Common myeloid progenitor, CD34-positive (primary cell): ENCODE measurements around the gene GNAS-AS1.

Source experiments
- CTCF ChIA-PET: fragments of 350-600 bp; sonication (Branson Sonifier 250); formaldehyde crosslinking; loops from one replicate; lab custom pipeline; 2021; ENCODE audit warnings: antibody characterized with exemption; lab: Charles Lee
- POLR2A ChIA-PET: fragments of 350-600 bp; sonication (Branson Sonifier 250); formaldehyde crosslinking; loops from one replicate; lab custom pipeline; 2021; ENCODE audit warnings: antibody characterized with exemption; lab: Charles Lee
- DNase-seq, 3 donors: peaks; one replicate each; pipeline versions ENCODE4 v3.0.0 to v3.0.0-alpha.2; 2013
- H3K27ac ChIP-seq, 2 experiments: 1 replicate in 1 of 2; 2 replicates in 1 of 2; pipeline ENCODE4 v1.7.0; 2013; ENCODE audit warnings: inconsistent platforms in 2 of 2, low read length in 2 of 2, mild to moderate bottlenecking in 2 of 2, low read depth in 1 of 2, moderate library complexity in 1 of 2; ENCODE audit not compliant: severe bottlenecking in 2 of 2, insufficient read depth in 1 of 2, poor library complexity in 1 of 2
- H3K27me3 ChIP-seq, 5 experiments: replicated peaks in 2 of 5; 1 replicate in 3 of 5; 2 replicates in 2 of 5; pipeline versions ENCODE4 v1.6.1 to v1.7.0; 2013; ENCODE audit warnings: low read length in 4 of 5, mild to moderate bottlenecking in 2 of 5, moderate library complexity in 2 of 5, inconsistent platforms in 1 of 5; ENCODE audit not compliant: insufficient read depth in 5 of 5, control insufficient read depth in 4 of 5
- H3K36me3 ChIP-seq, 4 experiments: 1 replicate in 2 of 4; 2 replicates in 2 of 4; pipeline versions ENCODE4 v1.6.1 to v1.7.0; 2013; ENCODE audit warnings: low read length in 3 of 4, control low read depth in 1 of 4, mild to moderate bottlenecking in 1 of 4; ENCODE audit not compliant: control insufficient read depth in 4 of 4, insufficient read depth in 4 of 4
- H3K4me1 ChIP-seq, 4 experiments: 1 replicate in 3 of 4; 2 replicates in 1 of 4; pipeline versions ENCODE4 v1.6.1 to v1.7.1; 2013; ENCODE audit warnings: low read length in 3 of 4, mild to moderate bottlenecking in 3 of 4, control low read depth in 1 of 4, inconsistent platforms in 1 of 4, moderate library complexity in 1 of 4; ENCODE audit not compliant: control insufficient read depth in 4 of 4, insufficient read depth in 4 of 4; ENCODE audit errors: control extremely low read depth in 1 of 4
- H3K4me3 ChIP-seq, 7 experiments: 1 replicate in 4 of 7; 2 replicates in 3 of 7; pipeline versions ENCODE4 v1.5.1 to v1.7.0; 2013; ENCODE audit warnings: mild to moderate bottlenecking in 7 of 7, low read length in 6 of 7, moderate library complexity in 6 of 7, inconsistent platforms in 2 of 7, low read depth in 2 of 7, control low read depth in 1 of 7; ENCODE audit not compliant: insufficient read depth in 4 of 7, control insufficient read depth in 1 of 7; ENCODE audit errors: extremely low read depth in 1 of 7
- H3K9me3 ChIP-seq, 5 experiments: 1 replicate in 4 of 5; 2 replicates in 1 of 5; pipeline versions ENCODE4 v1.6.1 to v1.7.1; 2013; ENCODE audit warnings: low read length in 4 of 5, mild to moderate bottlenecking in 2 of 5, inconsistent platforms in 1 of 5, low read depth in 1 of 5, moderate library complexity in 1 of 5; ENCODE audit not compliant: control insufficient read depth in 4 of 5, insufficient read depth in 2 of 5; ENCODE audit errors: control extremely low read depth in 1 of 5
- WGBS: methylation state at CpG from one replicate; pipeline ENCODE4 v1.1.5; 2013; ENCODE audit not compliant: insufficient coverage; 5-methylcytosine and 5-hydroxymethylcytosine counted together

Gene GNAS-AS1

DNA sequence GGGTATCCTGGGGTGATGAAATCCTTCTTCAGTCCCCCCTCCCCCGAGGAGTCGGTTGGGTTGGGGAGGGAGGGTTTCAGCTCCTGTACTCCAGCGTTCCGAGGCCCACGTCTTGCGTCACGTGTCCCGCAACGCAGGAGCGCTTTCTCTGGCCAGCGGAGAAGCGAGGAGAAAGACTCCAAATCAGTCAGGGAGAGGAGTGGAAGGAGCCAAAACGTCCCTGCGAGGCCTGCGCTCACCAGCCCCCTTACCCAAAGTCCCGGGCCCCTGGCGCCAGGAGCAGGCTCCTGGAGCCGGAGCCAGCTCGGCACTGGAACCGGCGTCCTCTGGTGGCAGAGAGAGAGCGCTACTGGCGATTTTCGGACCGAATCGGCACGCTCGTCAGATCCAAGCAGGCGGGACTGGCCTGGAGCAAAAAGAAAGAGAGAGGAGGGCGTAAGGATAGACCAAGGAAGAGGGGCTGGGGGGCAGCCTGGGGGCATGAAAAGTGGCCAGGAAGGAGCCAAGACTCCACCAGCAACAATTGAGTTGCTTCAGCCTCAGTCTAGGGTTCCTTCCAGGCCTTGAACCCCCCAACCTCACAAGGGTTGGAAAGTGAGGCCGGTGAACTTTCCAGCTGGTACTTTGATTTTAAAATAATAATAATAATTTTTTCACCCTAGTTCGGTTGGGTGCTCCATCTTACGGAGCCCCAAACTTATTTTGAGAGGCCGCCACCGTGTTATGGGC is 2.0 kb upstream of the GNAS-AS1 start, which contains the start of gene GNAS:
Gene GNAS (plus strand): TSS at position 174 of the 729 bp plus-strand sequence.
- H3K4me3 ChIP-seq, result peak within 1 kb of the TSS in 4 of 7 experiments; percentile 23 to 53 (median 42)
- peaks cover under 1 to 38% (median 17%) of the 10 kb centered on the region in 4 experiments for H3K4me1 ChIP-seq
- ChIA-PET POLR2A (no interaction called here), CTCF (interaction anchor here (0.8 kb wide), 1 partner anchor 204 kb away, joined by 3 read pairs; no protein-coding TSS in a partner anchor)
- peaks cover 0 to 16% (median 9%) of the 10 kb centered on the region in 5 experiments for H3K9me3 ChIP-seq
- WGBS, result 35% methylated on average over 29 of the region's 35 CpGs
- no peak within 1 kb of the TSS for H3K27ac ChIP-seq
- peak; percentile 57 to 75 (median 75) for DNase-seq
- peaks cover 2 to 97% (median 29%) of the 10 kb centered on the region in 5 experiments for H3K27me3 ChIP-seq
- H3K36me3 ChIP-seq, result no peaks in the 10 kb centered on the region

- 34% methylated on average over 12 of the region's 23 CpGs for WGBS
- H3K4me3 ChIP-seq, result peak overlapping the region in 1 of 7 experiments; percentile 45
- POLR2A ChIA-PET, result no interaction called here
- H3K9me3 ChIP-seq, result peaks cover 0 to 16% (median 9%) of the 10 kb centered on the region in 5 experiments
- peaks cover 3 to 45% (median 24%) of the 10 kb centered on the region in 4 experiments for H3K4me1 ChIP-seq
- no peak for DNase-seq
- no peak overlapping the region for H3K27ac ChIP-seq
- peaks cover under 1 to 90% (median 28%) of the 10 kb centered on the region in 5 experiments for H3K27me3 ChIP-seq
- H3K36me3 ChIP-seq, result no peaks in the 10 kb centered on the region
- CTCF ChIA-PET, result interaction anchor here (0.8 kb wide), 1 partner anchor 192 kb away, joined by 3 read pairs; no protein-coding TSS in a partner anchor
Observed at GRCh38 chr20:58851969-58852458, 1.3 kb upstream of the GNAS-AS1 start.

- 49% methylated on average over 36 of the region's 41 CpGs for whole genome bisulfite sequencing
- no peak overlapping the region for H3K27ac ChIP-seq
- ChIA-PET POLR2A (no interaction called here), CTCF (interaction anchor here (0.8 kb wide), 3 partner anchors 16 to 204 kb away, joined by 3 read pairs; no protein-coding TSS in a partner anchor)
- peak overlapping the region in 3 of 7 experiments; percentile 25 to 60 (median 36) for H3K4me3 ChIP-seq
- peaks cover 0 to 16% (median 9%) of the 10 kb centered on the region in 5 experiments for H3K9me3 ChIP-seq
- H3K27me3 ChIP-seq, result peaks cover 0 to 89% (median 28%) of the 10 kb centered on the region in 5 experiments
- no peak for DNase-seq
- H3K36me3 ChIP-seq, result no peaks in the 10 kb centered on the region
- H3K4me1 ChIP-seq, result peaks cover 3 to 49% (median 29%) of the 10 kb centered on the region in 4 experiments
Observed at GRCh38 chr20:58851221-58851968, 693 bp upstream of the GNAS-AS1 start.

DNA sequence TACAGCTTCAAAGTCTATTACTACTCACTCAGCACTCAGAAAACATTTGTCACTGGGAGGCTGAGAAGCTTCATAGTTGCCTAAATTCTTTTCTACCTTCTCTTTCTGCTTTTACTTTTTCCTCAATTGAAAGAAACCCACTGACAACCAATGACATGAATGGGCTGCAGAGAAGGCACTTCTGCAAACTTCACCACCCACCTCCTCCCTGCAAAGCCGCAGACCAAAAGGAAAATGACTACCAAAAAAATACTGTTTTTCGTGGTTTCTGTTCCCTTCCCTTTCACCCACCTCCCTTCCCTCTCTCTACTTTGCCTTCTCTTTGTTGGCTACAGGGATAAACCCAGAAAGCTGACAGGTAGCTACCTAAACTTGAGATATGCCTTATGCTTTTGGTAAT is 3.2 kb downstream of the GNAS-AS1 start:
- DNase-seq, result peak; percentile 55 to 87 (median 86)
- no CpG with 5 or more reads among the region's 2 CpGs for WGBS
- Histone ChIP-seq H3K27me3 (peaks cover 2 to 89% (median 50%) of the 10 kb centered on the region in 5 experiments), H3K9me3 (peaks cover 0 to 16% (median 9%) of the 10 kb centered on the region in 5 experiments), H3K4me1 (peaks cover 3 to 35% (median 23%) of the 10 kb centered on the region in 4 experiments), H3K27ac (no peak overlapping the region), H3K36me3 (no peaks in the 10 kb centered on the region), H3K4me3 (peak overlapping the region in 2 of 7 experiments; percentile 4 to 28)
- ChIA-PET POLR2A (no interaction called here), CTCF (interaction anchor here (0.7 to 1.9 kb wide), 5 partner anchors 11 to 613 kb away, joined by 3 to 7 read pairs (median 3); no protein-coding TSS in a partner anchor)

GRCh38 chr20:58845706-58846105 is 5.0 kb downstream of the GNAS-AS1 start:
- POLR2A ChIA-PET, result no interaction called here
- WGBS, result 91% methylated on average over 2 of the region's 3 CpGs
- Histone ChIP-seq H3K4me3 (no peak overlapping the region), H3K9me3 (peaks cover 0 to 3% (median 0%) of the 10 kb centered on the region in 5 experiments), H3K27me3 (peaks cover 2 to 89% (median 49%) of the 10 kb centered on the region in 5 experiments), H3K27ac (no peak overlapping the region), H3K4me1 (peaks cover 3 to 20% (median 18%) of the 10 kb centered on the region in 4 experiments), H3K36me3 (no peaks in the 10 kb centered on the region)
- CTCF ChIA-PET, result interaction anchor here (1.9 kb wide), 1 partner anchor 18 kb away, joined by 7 read pairs; no protein-coding TSS in a partner anchor
- no peak for DNase-seq

GRCh38 chr20:58843128-58843556 is 7.6 kb downstream of the GNAS-AS1 start:
- Histone ChIP-seq H3K9me3 (peaks cover 0 to 2% (median 0%) of the 10 kb centered on the region in 5 experiments), H3K36me3 (no peaks in the 10 kb centered on the region), H3K4me1 (peaks cover 3 to 28% (median 19%) of the 10 kb centered on the region in 4 experiments), H3K27ac (no peak overlapping the region), H3K4me3 (no peak overlapping the region), H3K27me3 (peaks cover 2 to 88% (median 38%) of the 10 kb centered on the region in 5 experiments)
- POLR2A ChIA-PET, result no interaction called here
- CTCF ChIA-PET, result no interaction called here
- DNase-seq, result no peak
- 46% methylated on average over 5 of the region's 6 CpGs for WGBS
